Endothelial cell (in vitro differentiated cells): ENCODE results near the gene LRBA. TPM values are rescaled to one million over a fixed set of nuclear protein-coding genes. Genes with fewer than 3 reads are reported as not detected.

Experiments used
- DNase-seq: peaks from one replicate; pipeline ENCODE4 v3.0.0; 2021; ENCODE audit warnings: low spot score
- H3K27ac Mint-ChIP-seq: one replicate; pipeline ENCODE4 v1.8.0; 2021; ENCODE audit warnings: mixed read lengths, inconsistent platforms; ENCODE audit not compliant: unreplicated experiment
- H3K27me3 Mint-ChIP-seq: one replicate; pipeline ENCODE4 v1.8.0; 2021; ENCODE audit warnings: mild to moderate bottlenecking, moderate library complexity, mixed read lengths, inconsistent platforms; ENCODE audit not compliant: unreplicated experiment
- H3K36me3 Mint-ChIP-seq: one replicate; pipeline ENCODE4 v1.8.0; 2021; ENCODE audit warnings: mild to moderate bottlenecking, low read depth, mixed read lengths, inconsistent platforms; ENCODE audit not compliant: unreplicated experiment
- H3K4me1 Mint-ChIP-seq: one replicate; pipeline ENCODE4 v1.8.0; 2021; ENCODE audit warnings: mild to moderate bottlenecking, mixed read lengths, inconsistent platforms; ENCODE audit not compliant: unreplicated experiment
- H3K4me3 Mint-ChIP-seq: one replicate; pipeline ENCODE4 v1.8.0; 2021; ENCODE audit warnings: mild to moderate bottlenecking, mixed read lengths, inconsistent platforms; ENCODE audit not compliant: unreplicated experiment
- H3K9me3 Mint-ChIP-seq: one replicate; pipeline ENCODE4 v1.8.0; 2021; ENCODE audit warnings: mixed read lengths, inconsistent platforms; ENCODE audit not compliant: unreplicated experiment
- CTCF ChIP-seq: fragments of 200-600 bp; sonication (generic); IDR thresholded peaks from one replicate; pipeline ENCODE4 v1.5.0; 2021; ENCODE audit warnings: antibody characterized with exemption; ENCODE audit not compliant: unreplicated experiment
- total RNA-seq: library from RNA; stranded (reverse); fragmentation: NEBNext Ultra II Directional; extraction: Animal tissue kit (Norgen Biotek cat#: 25700); gene quantifications from one replicate; pipeline ENCODE4 v1.2.1, GENCODE V29; 2021; ENCODE audit not compliant: unreplicated experiment

Gene LRBA
- total RNA-seq, 1 donor from 2014 or later, result 44.3 TPM

- H3K27me3 Mint-ChIP-seq, result no peaks in the 10 kb centered on the region
- no peaks in the 10 kb centered on the region for H3K9me3 Mint-ChIP-seq
- H3K36me3 Mint-ChIP-seq, result no peaks in the 10 kb centered on the region
- no peak overlapping the region for H3K27ac Mint-ChIP-seq
- H3K4me3 Mint-ChIP-seq, result no peak overlapping the region
- TF ChIP-seq CTCF, result no peak
- no peak for DNase-seq
- no peaks in the 10 kb centered on the region for H3K4me1 Mint-ChIP-seq
Measured at GRCh38 chr4:150782921-150783320, 232.2 kb downstream of the LRBA start.

- no peak for TF ChIP-seq CTCF
- H3K27ac Mint-ChIP-seq, result no peak overlapping the region
- DNase-seq, result no peak
- H3K4me1 Mint-ChIP-seq, result no peaks in the 10 kb centered on the region
- H3K4me3 Mint-ChIP-seq, result no peak overlapping the region
- H3K36me3 Mint-ChIP-seq, result no peaks in the 10 kb centered on the region
- H3K9me3 Mint-ChIP-seq, result no peaks in the 10 kb centered on the region
- no peaks in the 10 kb centered on the region for H3K27me3 Mint-ChIP-seq
Measured at GRCh38 chr4:150782311-150782710, 232.8 kb downstream of the LRBA start.

- no peak for TF ChIP-seq CTCF
- H3K4me3 Mint-ChIP-seq, result no peak overlapping the region
Measured at GRCh38 chr4:150781191-150781590, 233.9 kb downstream of the LRBA start.

GRCh38 chr4:150779707-150780106 lies 235.4 kb downstream of the LRBA start:
- Mint-ChIP-seq H3K36me3 (no peaks in the 10 kb centered on the region), H3K9me3 (no peaks in the 10 kb centered on the region), H3K27ac (no peak overlapping the region), H3K4me3 (no peak overlapping the region), H3K27me3 (peaks cover 2% of the 10 kb centered on the region), H3K4me1 (peaks cover 2% of the 10 kb centered on the region)
- no peak for DNase-seq
- no peak for TF ChIP-seq CTCF

More at GRCh38 chr4:150781191-150781590, 233.9 kb downstream of the LRBA start:
- H3K9me3 Mint-ChIP-seq, result no peaks in the 10 kb centered on the region
- no peaks in the 10 kb centered on the region for H3K27me3 Mint-ChIP-seq
- no peaks in the 10 kb centered on the region for H3K4me1 Mint-ChIP-seq
- no peak overlapping the region for H3K27ac Mint-ChIP-seq
- DNase-seq, result no peak
- H3K36me3 Mint-ChIP-seq, result no peaks in the 10 kb centered on the region

GRCh38 chr4:150773729-150774449 lies 241.2 kb downstream of the LRBA start:
- Mint-ChIP-seq H3K9me3 (no peaks in the 10 kb centered on the region), H3K4me3 (no peak overlapping the region), H3K4me1 (peaks cover 2% of the 10 kb centered on the region), H3K36me3 (no peaks in the 10 kb centered on the region), H3K27me3 (peaks cover 2% of the 10 kb centered on the region), H3K27ac (no peak overlapping the region)
- no peak for DNase-seq
- no peak for TF ChIP-seq CTCF
